ENCODE data around the gene LYRM7.
"Not testable (repeated sequence)": the region's sequence is repeated elsewhere in the genome, so short reads cannot be mapped to it uniquely, and the experiment has no call there.

LYRM7 gene

DNA sequence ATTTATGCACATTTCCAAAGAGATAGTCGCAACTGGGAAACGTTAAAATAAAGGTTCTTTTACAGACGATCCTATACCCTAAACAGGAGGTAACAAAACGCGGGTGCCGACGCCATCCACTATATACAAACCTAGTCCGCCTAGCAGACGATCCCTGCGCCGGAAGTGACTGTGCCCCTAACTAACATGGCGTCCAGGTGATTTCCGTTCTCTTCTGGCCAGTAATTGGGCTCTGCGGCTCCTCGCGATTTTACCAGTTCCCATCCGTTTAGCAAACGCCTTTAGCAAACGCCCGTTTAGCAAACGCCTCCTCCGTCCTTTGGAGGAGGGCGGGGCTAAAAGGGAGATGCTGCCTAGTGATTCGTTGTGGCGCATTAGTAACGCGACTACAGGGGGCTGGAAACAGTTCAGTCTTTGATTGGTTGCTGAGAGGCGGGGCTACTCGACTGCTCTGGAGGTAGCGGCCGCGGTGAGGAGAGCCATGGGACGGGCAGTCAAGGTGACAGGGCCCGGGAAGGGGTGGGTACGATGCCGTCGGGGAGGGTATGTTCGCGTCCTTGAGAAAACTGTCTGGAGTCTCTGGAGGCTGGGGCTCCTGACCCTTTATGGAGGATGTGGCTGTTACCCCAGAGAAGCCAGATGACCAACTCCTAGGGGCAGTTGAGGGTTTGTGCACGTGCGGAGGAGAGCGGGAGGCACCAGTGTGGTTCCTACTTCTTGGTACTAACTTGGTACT is at the start of gene LYRM7:
Gene LYRM7 (plus strand): TSS at position 405 of the 736 bp plus-strand sequence. CDS start 77 bp downstream, at position 482.
- TF ChIP-seq, protein P1, sequence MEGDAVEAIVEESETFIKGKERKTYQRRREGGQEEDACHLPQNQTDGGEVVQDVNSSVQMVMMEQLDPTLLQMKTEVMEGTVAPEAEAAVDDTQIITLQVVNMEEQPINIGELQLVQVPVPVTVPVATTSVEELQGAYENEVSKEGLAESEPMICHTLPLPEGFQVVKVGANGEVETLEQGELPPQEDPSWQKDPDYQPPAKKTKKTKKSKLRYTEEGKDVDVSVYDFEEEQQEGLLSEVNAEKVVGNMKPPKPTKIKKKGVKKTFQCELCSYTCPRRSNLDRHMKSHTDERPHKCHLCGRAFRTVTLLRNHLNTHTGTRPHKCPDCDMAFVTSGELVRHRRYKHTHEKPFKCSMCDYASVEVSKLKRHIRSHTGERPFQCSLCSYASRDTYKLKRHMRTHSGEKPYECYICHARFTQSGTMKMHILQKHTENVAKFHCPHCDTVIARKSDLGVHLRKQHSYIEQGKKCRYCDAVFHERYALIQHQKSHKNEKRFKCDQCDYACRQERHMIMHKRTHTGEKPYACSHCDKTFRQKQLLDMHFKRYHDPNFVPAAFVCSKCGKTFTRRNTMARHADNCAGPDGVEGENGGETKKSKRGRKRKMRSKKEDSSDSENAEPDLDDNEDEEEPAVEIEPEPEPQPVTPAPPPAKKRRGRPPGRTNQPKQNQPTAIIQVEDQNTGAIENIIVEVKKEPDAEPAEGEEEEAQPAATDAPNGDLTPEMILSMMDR (IDR thresholded peaks at IDR 0.05; ENCODE audit: low read length, missing control alignments), result no peak
- peak; percentile 99 for DNase-seq (ENCODE audit: low read depth)
- H3K4me3 ChIP-seq (replicated peaks; ENCODE audit: low read depth, low read length), result peak within 1 kb of the TSS; percentile 82

DNA sequence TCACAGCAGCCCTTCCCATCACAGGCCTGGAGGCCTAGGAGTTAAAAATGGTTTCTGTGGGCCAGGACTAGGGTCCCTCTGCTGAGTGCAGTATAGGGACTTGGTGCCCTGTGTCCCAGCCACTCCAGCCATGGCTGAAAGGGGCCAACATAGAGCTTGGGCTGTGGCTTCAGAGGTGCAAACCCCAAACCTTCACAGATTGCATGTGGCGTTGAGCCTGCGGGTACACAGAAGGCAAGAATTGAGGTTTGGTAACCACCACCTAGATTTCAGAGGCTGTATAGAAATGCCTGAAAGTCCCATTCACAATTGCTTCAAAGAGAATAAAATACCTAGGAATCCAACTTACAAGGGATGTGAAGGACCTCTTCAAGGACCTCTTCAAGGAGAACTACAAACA is 43.5 kb upstream of the LYRM7 start:
- H3K4me3 ChIP-seq (replicated peaks; ENCODE audit: low read depth, low read length); DNase-seq (ENCODE audit: low read depth): not testable (repeated sequence)

DNA sequence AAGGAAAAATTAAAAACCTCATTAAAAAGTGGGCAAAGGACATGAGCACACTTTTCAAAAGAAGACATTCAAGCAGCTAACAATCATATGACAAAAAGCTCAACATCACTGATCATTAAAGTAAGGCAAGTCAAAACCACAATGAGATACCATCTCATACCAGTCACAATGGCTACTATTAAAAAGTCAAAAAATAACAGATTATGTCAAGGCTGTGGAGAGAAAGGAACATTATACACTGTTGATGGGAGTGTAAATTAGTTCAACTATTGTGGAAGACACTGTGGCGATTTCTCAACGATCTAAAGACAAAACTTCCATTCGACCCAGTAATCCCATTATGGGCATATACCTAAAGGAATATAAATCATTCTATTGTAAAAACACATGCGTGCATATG is 41.4 kb upstream of the LYRM7 start:
- TF ChIP-seq, protein P1 (IDR thresholded peaks at IDR 0.05; ENCODE audit: low read length, missing control alignments), result no peak
- no peak overlapping the region for H3K4me3 ChIP-seq (replicated peaks; ENCODE audit: low read depth, low read length)
- no peak for DNase-seq (ENCODE audit: low read depth)

DNA sequence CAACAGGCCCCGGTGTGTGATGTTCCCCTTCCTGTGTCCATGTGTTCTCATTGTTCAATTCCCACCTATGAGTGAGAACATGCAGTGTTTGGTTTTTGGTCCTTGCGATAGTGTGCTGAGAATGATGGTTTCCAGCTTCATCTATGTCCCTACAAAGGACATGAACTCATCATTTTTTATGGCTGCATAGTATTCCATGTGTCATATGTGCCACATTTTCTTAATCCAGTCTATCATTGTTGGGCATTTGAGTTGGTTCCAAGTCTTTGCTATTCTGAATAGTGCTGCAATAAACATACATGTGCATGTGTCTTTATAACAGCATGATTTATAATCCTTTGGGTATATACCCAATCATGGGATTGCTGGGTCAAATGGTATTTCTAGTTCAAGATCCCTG is 37.7 kb upstream of the LYRM7 start:
- H3K4me3 ChIP-seq (replicated peaks; ENCODE audit: low read depth, low read length); DNase-seq (ENCODE audit: low read depth): not testable (repeated sequence)

DNA sequence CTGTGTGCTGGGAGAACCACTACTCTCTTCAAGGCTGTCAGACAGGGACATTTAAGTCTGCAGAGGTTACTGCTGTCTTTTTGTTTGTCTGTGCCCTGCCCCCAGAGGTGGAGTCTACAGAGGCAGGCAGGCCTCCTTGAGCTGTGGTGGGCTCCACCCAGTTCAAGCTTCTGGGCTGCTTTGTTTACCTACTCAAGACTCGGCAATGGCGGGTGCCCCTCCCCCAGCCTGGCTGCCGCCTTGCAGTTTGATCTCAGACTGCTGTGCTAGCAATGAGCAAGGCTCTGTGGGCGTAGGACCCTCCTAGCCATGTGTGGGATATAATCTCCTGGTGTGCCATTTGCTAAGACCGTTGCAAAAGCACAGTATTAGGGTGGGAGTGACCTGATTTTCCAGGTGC is 32.3 kb upstream of the LYRM7 start:
- DNase-seq (ENCODE audit: low read depth); H3K4me3 ChIP-seq (replicated peaks; ENCODE audit: low read depth, low read length): not testable (repeated sequence)

DNA sequence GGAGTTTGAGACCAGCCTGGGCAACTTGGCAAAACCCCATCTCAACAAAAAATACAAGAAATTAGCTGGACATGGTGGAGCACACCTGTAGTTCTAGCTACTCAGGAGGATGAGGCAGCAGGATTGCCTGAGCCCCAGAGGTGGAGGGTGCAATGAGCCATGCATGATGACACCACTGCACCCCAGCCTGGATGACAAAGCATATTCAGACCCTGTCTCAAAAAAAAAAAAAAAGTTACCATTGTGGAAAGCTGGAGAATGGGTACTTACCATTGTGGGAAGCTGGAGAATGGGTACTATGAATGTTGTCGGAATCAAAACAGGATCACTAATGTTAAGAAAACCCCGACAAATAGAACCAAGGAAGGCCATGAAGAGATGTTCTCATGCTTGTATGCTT is 31.4 kb upstream of the LYRM7 start:
- no peak overlapping the region for H3K4me3 ChIP-seq (replicated peaks; ENCODE audit: low read depth, low read length)
- DNase-seq (ENCODE audit: low read depth), result no peak
- TF ChIP-seq, protein P1 (IDR thresholded peaks at IDR 0.05; ENCODE audit: low read length, missing control alignments), result no peak

DNA sequence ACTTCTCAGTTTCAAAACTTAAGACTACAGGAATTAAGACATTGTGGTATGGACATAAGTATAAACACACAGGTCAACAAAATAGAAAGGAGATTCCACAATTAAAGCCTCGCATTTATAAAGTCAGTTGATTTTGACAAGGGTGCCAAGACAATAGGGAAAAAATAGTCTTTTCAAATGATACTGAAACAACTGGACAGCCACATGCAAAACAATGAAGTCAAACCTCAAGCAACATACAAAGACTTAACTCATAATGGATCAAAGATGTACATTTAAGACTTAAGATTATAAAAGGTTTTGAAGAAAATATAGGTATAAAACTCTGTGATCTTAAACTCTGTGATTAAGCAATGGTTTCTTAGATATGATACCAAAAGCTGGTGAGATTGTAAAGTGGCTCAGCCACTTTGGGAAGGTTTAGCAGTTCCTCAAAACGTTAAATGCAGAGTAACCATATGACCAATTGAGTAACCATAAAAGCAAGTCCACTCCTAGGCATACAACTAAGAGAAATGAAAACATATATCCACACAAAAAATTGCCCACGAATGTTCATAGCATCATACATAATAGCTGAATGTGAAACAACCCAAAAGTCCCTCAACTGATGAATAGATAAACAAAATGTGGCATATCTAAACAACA is 27.6 kb upstream of the LYRM7 start:
- DNase-seq (ENCODE audit: low read depth), result no peak
- TF ChIP-seq, protein P1 (IDR thresholded peaks at IDR 0.05; ENCODE audit: low read length, missing control alignments), result no peak
- H3K4me3 ChIP-seq (replicated peaks; ENCODE audit: low read depth, low read length), result no peak overlapping the region

DNA sequence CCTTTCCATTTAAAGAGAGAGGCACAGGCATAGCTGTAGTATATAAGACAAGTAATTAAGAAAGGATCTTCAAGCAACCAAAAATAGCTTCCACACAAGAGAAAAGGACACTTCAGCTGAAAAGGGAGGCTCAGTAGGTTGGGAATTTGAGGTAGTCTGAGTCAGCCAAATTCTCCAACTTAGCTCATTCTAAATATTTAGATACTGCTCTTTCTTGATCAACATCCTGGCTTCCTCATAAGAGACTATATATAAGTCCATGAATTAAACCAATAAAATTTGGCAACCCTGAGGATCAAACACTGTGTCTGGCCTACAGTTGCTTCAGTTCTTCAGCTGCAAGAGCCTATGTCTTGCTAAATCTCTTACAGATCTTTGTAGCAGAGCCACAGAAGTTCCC is 23.5 kb upstream of the LYRM7 start:
- no peak for DNase-seq (ENCODE audit: low read depth)
- no peak overlapping the region for H3K4me3 ChIP-seq (replicated peaks; ENCODE audit: low read depth, low read length)
- TF ChIP-seq, protein P1 (IDR thresholded peaks at IDR 0.05; ENCODE audit: low read length, missing control alignments), result no peak
